Neural progenitor cell (in vitro differentiated cells): ENCODE data around the gene SLC43A2. TPM values are rescaled to one million over a fixed set of nuclear protein-coding genes. Genes with fewer than 3 reads are reported as not detected.

Source experiments
- DNase-seq: peaks from one replicate; pipeline ENCODE4 v3.0.0-alpha.2; 2016; ENCODE audit warnings: low spot score
- H2AFZ ChIP-seq: fragments of 200-600 bp; sonication (generic); replicated peaks from 2 replicates; pipeline ENCODE4 v1.6.1; 2016; ENCODE audit warnings: antibody characterized with exemption
- H3F3A ChIP-seq: fragments of 200-600 bp; sonication (generic); 2 replicates; pipeline ENCODE4 v1.6.1; 2016; ENCODE audit warnings: antibody characterized with exemption, low read depth
- H3K27ac ChIP-seq: fragments of 200-600 bp; sonication (generic); 2 replicates; pipeline ENCODE4 v1.5.1; 2016; ENCODE audit warnings: mild to moderate bottlenecking
- H3K27me3 ChIP-seq: fragments of 200-600 bp; sonication (generic); 2 replicates; pipeline ENCODE4 v1.6.1; 2016; ENCODE audit warnings: mild to moderate bottlenecking, moderate library complexity
- H3K36me3 ChIP-seq: fragments of 200-600 bp; sonication (generic); 2 replicates; pipeline ENCODE4 v1.5.1; 2016
- H3K4me1 ChIP-seq: fragments of 200-600 bp; sonication (generic); 2 replicates; pipeline ENCODE4 v1.6.1; 2016; ENCODE audit warnings: mixed run types
- H3K4me2 ChIP-seq: fragments of 200-600 bp; sonication (generic); 2 replicates; pipeline ENCODE4 v1.6.1; 2016
- H3K4me3 ChIP-seq: fragments of 200-600 bp; sonication (generic); 2 replicates; pipeline ENCODE4 v1.5.1; 2016
- H3K79me2 ChIP-seq: fragments of 200-600 bp; sonication (generic); 2 replicates; pipeline ENCODE4 v1.6.1; 2016; ENCODE audit warnings: low read depth
- H3K9ac ChIP-seq: fragments of 200-600 bp; sonication (generic); 2 replicates; pipeline ENCODE4 v1.6.1; 2016
- H3K9me3 ChIP-seq: fragments of 200-600 bp; sonication (generic); 2 replicates; pipeline ENCODE4 v1.5.1; 2016; ENCODE audit warnings: low read depth
- H4K20me1 ChIP-seq: fragments of 200-600 bp; sonication (generic); 2 replicates; pipeline ENCODE4 v1.6.1; 2016; ENCODE audit warnings: low read depth
- H3K27ac Mint-ChIP-seq: 3 replicates; pipeline ENCODE4 v1.8.0; 2021; ENCODE audit warnings: mixed read lengths
- H3K27me3 Mint-ChIP-seq: 2 replicates; pipeline ENCODE4 v1.8.0; 2022; ENCODE audit warnings: low read depth, mild to moderate bottlenecking, inconsistent platforms, moderate library complexity, mixed read lengths; ENCODE audit not compliant: insufficient read depth
- H3K36me3 Mint-ChIP-seq: 3 replicates; pipeline ENCODE4 v1.8.0; 2021; ENCODE audit warnings: mixed read lengths
- H3K4me1 Mint-ChIP-seq: 3 replicates; pipeline ENCODE4 v1.8.0; 2021; ENCODE audit warnings: mixed read lengths
- H3K4me3 Mint-ChIP-seq: 3 replicates; pipeline ENCODE4 v1.8.0; 2021; ENCODE audit warnings: mild to moderate bottlenecking, moderate library complexity, mixed read lengths
- H3K9me3 Mint-ChIP-seq: 3 replicates; pipeline ENCODE4 v1.8.0; 2020; ENCODE audit warnings: mixed read lengths
- EZH2 ChIP-seq: fragments of 200-600 bp; sonication (generic); IDR thresholded peaks from 2 replicates; pipeline ENCODE4 v1.6.1; 2017; ENCODE audit warnings: antibody characterized with exemption, mild to moderate bottlenecking, moderate library complexity
- EZH2phosphoT487 ChIP-seq: fragments of 200-600 bp; sonication (generic); IDR thresholded peaks from 2 replicates; pipeline ENCODE4 v1.6.1; 2017; ENCODE audit warnings: antibody characterized with exemption
- total RNA-seq: library from RNA; depleted of rRNA; stranded (reverse); fragments of >200 nt; gene quantifications from 2 replicates; pipeline ENCODE4 v1.2.3, GENCODE V29; 2015; ENCODE audit warnings: low replicate concordance
- TF ChIP-seq, protein P1 (sequence below): fragments of 200-600 bp; sonication (generic); IDR thresholded peaks from 2 replicates; pipeline ENCODE4 v1.5.1; 2017; ENCODE audit warnings: antibody characterized with exemption, mild to moderate bottlenecking

The SLC43A2 gene
- total RNA-seq, 1 donor from 2014 or later, result 6.8 TPM

DNA sequence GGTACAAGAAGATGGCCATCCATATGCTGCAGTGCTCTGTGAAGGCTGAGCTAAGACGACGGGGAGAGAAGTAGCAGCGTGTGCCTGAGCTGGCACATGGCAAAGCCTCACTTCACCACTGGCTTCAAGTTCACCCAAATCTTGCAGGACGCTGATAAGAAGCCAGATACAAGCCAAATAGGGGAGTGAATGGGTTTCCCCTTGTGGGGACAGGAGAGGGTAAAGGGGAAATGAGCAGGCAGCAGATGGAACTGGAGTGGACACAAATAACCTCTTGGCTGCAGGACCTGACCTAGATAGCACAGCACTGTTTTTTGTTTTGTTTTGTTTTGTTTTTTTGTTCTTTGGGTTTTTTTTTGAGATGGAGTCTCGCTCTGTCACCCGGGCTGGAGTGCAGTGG, 45.1 kb downstream of the SLC43A2 start:
- Histone ChIP-seq H4K20me1 (no peaks in the 10 kb centered on the region), H2AFZ (no peak overlapping the region), H3K79me2 (no peaks in the 10 kb centered on the region), H3K27me3 (no peaks in the 10 kb centered on the region), H3K9ac (no peak overlapping the region), H3K4me2 (no peak overlapping the region), H3K27ac (no peak overlapping the region), H3K9me3 (no peaks in the 10 kb centered on the region), H3K36me3 (no peaks in the 10 kb centered on the region), H3F3A (no peaks in the 10 kb centered on the region), H3K4me1 (peaks cover 4% of the 10 kb centered on the region), H3K4me3 (no peak overlapping the region)
- TF ChIP-seq EZH2 (no peak), EZH2phosphoT487 (no peak)
- TF ChIP-seq, protein P1, sequence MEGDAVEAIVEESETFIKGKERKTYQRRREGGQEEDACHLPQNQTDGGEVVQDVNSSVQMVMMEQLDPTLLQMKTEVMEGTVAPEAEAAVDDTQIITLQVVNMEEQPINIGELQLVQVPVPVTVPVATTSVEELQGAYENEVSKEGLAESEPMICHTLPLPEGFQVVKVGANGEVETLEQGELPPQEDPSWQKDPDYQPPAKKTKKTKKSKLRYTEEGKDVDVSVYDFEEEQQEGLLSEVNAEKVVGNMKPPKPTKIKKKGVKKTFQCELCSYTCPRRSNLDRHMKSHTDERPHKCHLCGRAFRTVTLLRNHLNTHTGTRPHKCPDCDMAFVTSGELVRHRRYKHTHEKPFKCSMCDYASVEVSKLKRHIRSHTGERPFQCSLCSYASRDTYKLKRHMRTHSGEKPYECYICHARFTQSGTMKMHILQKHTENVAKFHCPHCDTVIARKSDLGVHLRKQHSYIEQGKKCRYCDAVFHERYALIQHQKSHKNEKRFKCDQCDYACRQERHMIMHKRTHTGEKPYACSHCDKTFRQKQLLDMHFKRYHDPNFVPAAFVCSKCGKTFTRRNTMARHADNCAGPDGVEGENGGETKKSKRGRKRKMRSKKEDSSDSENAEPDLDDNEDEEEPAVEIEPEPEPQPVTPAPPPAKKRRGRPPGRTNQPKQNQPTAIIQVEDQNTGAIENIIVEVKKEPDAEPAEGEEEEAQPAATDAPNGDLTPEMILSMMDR, result no peak
- no peak for DNase-seq
- H3K4me3 Mint-ChIP-seq, result no peak overlapping the region
- peaks cover 16% of the 10 kb centered on the region for H3K4me1 Mint-ChIP-seq
- no peaks in the 10 kb centered on the region for H3K9me3 Mint-ChIP-seq
- peaks cover 2% of the 10 kb centered on the region for H3K27me3 Mint-ChIP-seq
- peaks cover 4% of the 10 kb centered on the region for H3K36me3 Mint-ChIP-seq
- peak overlapping the region; percentile 6 for H3K27ac Mint-ChIP-seq

DNA sequence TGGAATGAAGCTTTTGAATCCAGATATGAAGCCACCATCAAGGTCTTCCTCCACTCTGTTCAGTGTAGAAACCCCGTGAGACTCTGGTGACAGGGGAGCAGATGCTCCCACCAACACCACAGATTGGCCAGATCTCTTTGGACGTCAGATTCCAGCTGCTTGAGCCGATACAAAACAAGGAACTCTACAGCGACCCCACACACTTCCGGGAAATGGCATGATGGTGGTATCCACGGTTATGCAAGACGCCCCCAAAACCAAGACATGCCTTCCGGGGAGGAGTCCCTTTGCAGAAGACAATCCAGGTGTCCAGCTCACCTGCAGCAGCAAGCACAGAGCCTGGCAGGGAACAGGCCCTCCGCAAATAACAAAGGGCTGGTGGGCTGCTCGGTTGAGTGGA, 46.3 kb downstream of the SLC43A2 start:
- no peak overlapping the region for H3K4me3 Mint-ChIP-seq
- no peaks in the 10 kb centered on the region for H3K79me2 ChIP-seq
- peaks cover 4% of the 10 kb centered on the region for H3K4me1 ChIP-seq
- no peak overlapping the region for H3K4me2 ChIP-seq
- no peak overlapping the region for H3K9ac ChIP-seq
- H3K4me1 Mint-ChIP-seq, result peaks cover 13% of the 10 kb centered on the region
- H4K20me1 ChIP-seq, result no peaks in the 10 kb centered on the region
- no peak overlapping the region for H3K27ac ChIP-seq
- peak overlapping the region; percentile 69 for H3K27ac Mint-ChIP-seq
- no peak overlapping the region for H3K4me3 ChIP-seq
- peaks cover 4% of the 10 kb centered on the region for H3K36me3 Mint-ChIP-seq
- TF ChIP-seq EZH2phosphoT487, result no peak
- no peak for TF ChIP-seq EZH2
- no peaks in the 10 kb centered on the region for H3K9me3 ChIP-seq
- no peak overlapping the region for H2AFZ ChIP-seq
- DNase-seq, result no peak
- H3K36me3 ChIP-seq, result no peaks in the 10 kb centered on the region
- H3K27me3 ChIP-seq, result no peaks in the 10 kb centered on the region
- H3K9me3 Mint-ChIP-seq, result no peaks in the 10 kb centered on the region
- H3K27me3 Mint-ChIP-seq, result peaks cover 2% of the 10 kb centered on the region
- peaks cover 6% of the 10 kb centered on the region for H3F3A ChIP-seq

DNA sequence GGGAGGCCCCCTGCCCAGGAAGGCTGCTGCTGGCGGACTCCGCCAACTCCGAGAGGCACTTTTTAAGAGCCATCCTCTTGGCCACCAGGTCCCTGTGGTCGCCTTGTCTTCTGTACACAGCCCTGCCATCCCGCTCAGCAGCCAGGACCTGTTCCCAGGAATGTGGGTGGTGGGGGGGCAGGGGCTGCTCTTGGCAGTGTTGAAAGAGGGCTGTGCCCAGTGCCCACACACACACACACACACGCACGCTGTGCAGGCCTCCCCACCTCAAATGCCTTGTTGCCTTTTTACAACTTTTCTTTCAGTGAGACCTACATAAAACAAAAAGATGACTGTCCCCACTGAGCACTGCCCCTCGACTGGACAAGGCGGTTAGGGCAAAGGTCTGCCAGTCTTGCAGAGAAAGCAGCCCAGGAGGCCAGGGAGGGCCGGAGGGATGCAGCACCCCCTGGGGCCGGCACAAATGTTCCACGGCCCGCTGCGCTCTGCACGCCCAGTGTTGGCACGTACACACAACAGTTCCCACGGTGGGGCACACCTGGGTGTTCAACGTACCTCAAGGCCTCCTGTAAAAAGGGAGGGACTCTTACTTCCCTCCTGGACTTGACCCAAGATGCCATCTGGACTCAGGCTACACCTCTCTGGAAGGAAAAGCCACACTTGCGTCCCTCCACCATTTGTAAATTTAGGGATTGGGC, 47.5 kb downstream of the SLC43A2 start:
- no peak overlapping the region for H3K4me3 Mint-ChIP-seq

More for the DNA sequence above, 47.5 kb downstream of the SLC43A2 start:
- H3K9ac ChIP-seq, result no peak overlapping the region
- no peak overlapping the region for H3K27ac ChIP-seq
- no peak overlapping the region for H3K27ac Mint-ChIP-seq
- H3K9me3 ChIP-seq, result no peaks in the 10 kb centered on the region
- no peaks in the 10 kb centered on the region for H3K79me2 ChIP-seq
- H3K36me3 Mint-ChIP-seq, result no peaks in the 10 kb centered on the region
- H3K27me3 Mint-ChIP-seq, result peaks cover 2% of the 10 kb centered on the region
- H3K9me3 Mint-ChIP-seq, result no peaks in the 10 kb centered on the region
- peaks cover 6% of the 10 kb centered on the region for H3F3A ChIP-seq
- H3K4me1 Mint-ChIP-seq, result peaks cover 4% of the 10 kb centered on the region
- no peak overlapping the region for H3K4me3 ChIP-seq
- TF ChIP-seq EZH2phosphoT487 (no peak), EZH2 (no peak)
- TF ChIP-seq, protein P1, result no peak
- no peaks in the 10 kb centered on the region for H3K36me3 ChIP-seq
- H3K27me3 ChIP-seq, result no peaks in the 10 kb centered on the region
- H3K4me1 ChIP-seq, result peaks cover 4% of the 10 kb centered on the region
- no peak overlapping the region for H2AFZ ChIP-seq
- no peaks in the 10 kb centered on the region for H4K20me1 ChIP-seq
- no peak overlapping the region for H3K4me2 ChIP-seq
- DNase-seq, result no peak
